ENCODE measurements around the gene CPO. TPM values are rescaled to one million over a fixed set of nuclear protein-coding genes. Genes with fewer than 3 reads are reported as not detected.

The CPO gene
- total RNA-seq, 2 experiments from 2014 or later: not detected

DNA sequence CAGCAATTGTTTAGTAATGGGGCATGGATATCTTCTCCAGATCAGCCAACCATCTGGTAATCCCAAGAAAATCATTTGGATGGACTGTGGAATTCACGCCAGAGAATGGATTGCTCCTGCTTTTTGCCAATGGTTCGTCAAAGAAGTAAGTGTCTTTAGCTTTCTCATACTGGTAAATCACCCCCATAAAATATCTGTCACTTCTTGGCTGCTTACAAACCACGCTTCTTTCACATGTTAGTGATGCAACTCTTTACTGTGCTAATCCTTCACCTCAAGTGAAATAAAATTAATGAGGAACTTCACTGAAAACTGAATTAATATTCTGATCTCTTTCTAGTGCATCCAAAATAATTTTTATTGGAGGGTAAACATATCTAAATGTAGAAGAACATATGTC lies 18.9 kb downstream of the CPO start:
- Mint-ChIP-seq H3K27ac (no peak overlapping the region), H3K9me3 (peaks cover 10% of the 10 kb centered on the region), H3K4me3 (no peak overlapping the region), H3K27me3 (no peaks in the 10 kb centered on the region), H3K4me1 (no peaks in the 10 kb centered on the region), H3K36me3 (no peaks in the 10 kb centered on the region)
- DNase-seq: no peak

DNA sequence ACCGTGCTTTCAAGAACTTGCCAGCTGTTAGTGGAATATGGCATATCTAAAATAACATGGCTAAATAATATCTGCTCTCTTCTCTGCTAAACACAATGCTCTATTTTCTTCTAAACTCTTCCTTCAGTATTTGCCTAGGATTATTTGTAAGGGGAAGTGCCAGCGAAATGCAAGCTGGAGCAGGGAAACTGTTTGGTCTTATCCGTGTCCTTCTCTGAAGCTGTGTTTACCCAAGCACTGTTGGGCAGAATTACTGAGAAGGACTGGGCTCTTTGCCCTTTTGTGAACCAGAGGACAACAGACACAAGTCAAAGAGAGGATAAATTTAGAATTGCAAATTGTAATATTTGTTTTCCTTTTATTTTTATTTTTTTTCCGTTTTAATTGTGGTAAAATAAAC lies 23.6 kb downstream of the CPO start:
- no peaks in the 10 kb centered on the region for H3K9me3 Mint-ChIP-seq
- DNase-seq: no peak
- H3K27me3 Mint-ChIP-seq: no peaks in the 10 kb centered on the region
- no peak overlapping the region for H3K27ac Mint-ChIP-seq
- no peaks in the 10 kb centered on the region for H3K4me1 Mint-ChIP-seq
- H3K4me3 Mint-ChIP-seq: no peak overlapping the region
- H3K36me3 Mint-ChIP-seq: no peaks in the 10 kb centered on the region

- H3K36me3 Mint-ChIP-seq: no peaks in the 10 kb centered on the region
These were observed 29.1 kb downstream of the CPO start for GRCh38 chr2:206968134-206969086.

DNA sequence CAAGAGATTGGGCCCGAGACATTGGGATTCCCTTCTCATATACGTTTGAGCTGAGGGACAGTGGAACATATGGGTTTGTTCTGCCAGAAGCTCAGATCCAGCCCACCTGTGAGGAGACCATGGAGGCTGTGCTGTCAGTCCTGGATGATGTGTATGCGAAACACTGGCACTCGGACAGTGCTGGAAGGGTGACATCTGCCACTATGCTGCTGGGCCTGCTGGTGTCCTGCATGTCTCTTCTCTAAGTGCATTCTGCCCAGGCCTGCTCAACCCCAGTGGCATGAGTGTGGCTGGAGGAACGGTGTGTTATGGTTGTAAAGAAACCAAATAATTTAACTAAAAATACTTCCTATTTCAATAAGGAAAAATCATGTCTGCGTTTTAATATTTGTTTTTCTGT lies 29.9 kb downstream of the CPO start:
- H3K4me3 Mint-ChIP-seq: no peak overlapping the region
- H3K27ac Mint-ChIP-seq: no peak overlapping the region
- H3K4me1 Mint-ChIP-seq: no peaks in the 10 kb centered on the region
- DNase-seq: no peak
- H3K36me3 Mint-ChIP-seq: no peaks in the 10 kb centered on the region
- no peaks in the 10 kb centered on the region for H3K27me3 Mint-ChIP-seq
- H3K9me3 Mint-ChIP-seq: no peaks in the 10 kb centered on the region

More at GRCh38 chr2:206968134-206969086, 29.1 kb downstream of the CPO start:
- no peaks in the 10 kb centered on the region for H3K9me3 Mint-ChIP-seq
- no peak overlapping the region for H3K4me3 Mint-ChIP-seq
- no peaks in the 10 kb centered on the region for H3K27me3 Mint-ChIP-seq
- DNase-seq: no peak
- no peaks in the 10 kb centered on the region for H3K4me1 Mint-ChIP-seq
- no peak overlapping the region for H3K27ac Mint-ChIP-seq

DNA sequence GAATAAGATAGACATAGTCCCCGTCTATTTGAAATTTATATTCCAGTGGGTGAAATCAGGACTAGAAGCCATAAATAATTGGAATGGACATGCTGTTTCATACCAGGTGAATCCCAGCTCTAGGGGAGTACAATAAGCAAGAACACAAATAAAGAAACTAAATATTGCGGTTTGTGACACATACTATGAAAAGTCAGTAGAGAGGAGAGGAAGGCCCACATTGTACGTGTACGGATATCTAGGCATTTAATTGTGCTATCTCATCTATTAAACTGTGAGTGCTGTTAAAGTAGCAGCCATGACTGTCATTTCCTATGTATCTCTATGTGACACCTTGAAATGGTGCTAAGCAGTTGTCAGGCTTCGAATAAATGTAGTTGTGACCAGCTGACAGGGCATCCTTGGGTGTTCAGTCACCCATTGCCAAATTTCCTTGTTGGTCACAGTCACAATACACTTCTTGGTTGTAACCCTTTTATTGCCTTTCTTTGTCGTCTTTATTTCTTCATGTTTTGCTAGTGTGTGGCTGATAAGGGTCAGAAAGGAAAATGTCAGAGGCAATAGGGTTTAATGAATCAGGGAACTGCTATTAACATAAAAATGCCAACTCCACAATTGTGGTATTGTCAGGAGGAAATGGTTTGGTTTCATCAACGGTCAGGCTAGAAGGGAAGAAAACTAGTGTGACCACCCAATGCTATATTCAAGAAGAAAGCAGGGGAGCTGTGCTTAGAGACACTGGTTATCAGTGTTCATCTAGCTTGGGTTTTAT lies 31.5 kb downstream of the CPO start:
- no peaks in the 10 kb centered on the region for H3K9me3 Mint-ChIP-seq
- no peaks in the 10 kb centered on the region for H3K4me1 Mint-ChIP-seq
- peaks cover 6% of the 10 kb centered on the region for H3K27me3 Mint-ChIP-seq
- no peaks in the 10 kb centered on the region for H3K36me3 Mint-ChIP-seq
- DNase-seq: no peak
- no peak overlapping the region for H3K27ac Mint-ChIP-seq
- no peak overlapping the region for H3K4me3 Mint-ChIP-seq

- H3K27ac Mint-ChIP-seq: no peak overlapping the region
- no peaks in the 10 kb centered on the region for H3K9me3 Mint-ChIP-seq
- peaks cover 6% of the 10 kb centered on the region for H3K27me3 Mint-ChIP-seq
- DNase-seq: no peak
- H3K4me3 Mint-ChIP-seq: no peak overlapping the region
- no peaks in the 10 kb centered on the region for H3K36me3 Mint-ChIP-seq
- H3K4me1 Mint-ChIP-seq: no peaks in the 10 kb centered on the region
These were observed 32.5 kb downstream of the CPO start for GRCh38 chr2:206971805-206972204.

GRCh38 chr2:206974551-206974950 lies 35.2 kb downstream of the CPO start:
- H3K9me3 Mint-ChIP-seq: no peaks in the 10 kb centered on the region
- H3K36me3 Mint-ChIP-seq: no peaks in the 10 kb centered on the region
- peaks cover 6% of the 10 kb centered on the region for H3K27me3 Mint-ChIP-seq
- H3K4me3 Mint-ChIP-seq: no peak overlapping the region
- DNase-seq: no peak
- H3K27ac Mint-ChIP-seq: no peak overlapping the region
- H3K4me1 Mint-ChIP-seq: no peaks in the 10 kb centered on the region

DNA sequence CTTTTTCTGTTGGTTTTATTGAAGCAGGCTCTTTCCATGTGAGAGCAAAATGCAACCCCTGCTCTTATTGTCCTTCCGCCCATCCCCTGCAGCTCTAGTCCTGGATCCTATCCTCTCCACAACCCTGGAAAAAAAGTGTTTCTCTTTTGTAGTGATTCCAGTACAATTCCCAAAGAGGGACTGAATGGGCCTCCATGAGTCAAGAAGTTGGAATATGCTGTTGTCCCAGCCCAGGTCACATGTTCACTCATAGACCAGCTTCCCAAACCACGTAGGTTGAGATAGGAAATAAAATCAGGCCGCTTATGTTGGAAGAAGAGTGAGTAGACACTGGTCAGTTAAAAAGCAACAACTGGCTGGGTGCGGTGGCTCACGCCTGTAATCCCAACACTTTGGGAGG lies 39.4 kb downstream of the CPO start:
- Mint-ChIP-seq H3K4me1 (peaks cover 3% of the 10 kb centered on the region), H3K4me3 (no peak overlapping the region), H3K36me3 (no peaks in the 10 kb centered on the region), H3K9me3 (no peaks in the 10 kb centered on the region), H3K27me3 (peaks cover 6% of the 10 kb centered on the region), H3K27ac (no peak overlapping the region)
- DNase-seq: no peak

- no peak overlapping the region for H3K4me3 Mint-ChIP-seq
These were observed 40.0 kb downstream of the CPO start for GRCh38 chr2:206979365-206979764.

GRCh38 chr2:206979922-206980321 lies 40.6 kb downstream of the CPO start:
- no peak overlapping the region for H3K4me3 Mint-ChIP-seq
- H3K36me3 Mint-ChIP-seq: no peaks in the 10 kb centered on the region
- H3K27ac Mint-ChIP-seq: no peak overlapping the region
- H3K27me3 Mint-ChIP-seq: peaks cover 6% of the 10 kb centered on the region
- no peak for DNase-seq
- H3K9me3 Mint-ChIP-seq: no peaks in the 10 kb centered on the region
- peaks cover 8% of the 10 kb centered on the region for H3K4me1 Mint-ChIP-seq

More at GRCh38 chr2:206979365-206979764, 40.0 kb downstream of the CPO start:
- no peaks in the 10 kb centered on the region for H3K36me3 Mint-ChIP-seq
- peaks cover 6% of the 10 kb centered on the region for H3K27me3 Mint-ChIP-seq
- DNase-seq: no peak
- no peaks in the 10 kb centered on the region for H3K9me3 Mint-ChIP-seq
- peaks cover 4% of the 10 kb centered on the region for H3K4me1 Mint-ChIP-seq
- H3K27ac Mint-ChIP-seq: no peak overlapping the region

DNA sequence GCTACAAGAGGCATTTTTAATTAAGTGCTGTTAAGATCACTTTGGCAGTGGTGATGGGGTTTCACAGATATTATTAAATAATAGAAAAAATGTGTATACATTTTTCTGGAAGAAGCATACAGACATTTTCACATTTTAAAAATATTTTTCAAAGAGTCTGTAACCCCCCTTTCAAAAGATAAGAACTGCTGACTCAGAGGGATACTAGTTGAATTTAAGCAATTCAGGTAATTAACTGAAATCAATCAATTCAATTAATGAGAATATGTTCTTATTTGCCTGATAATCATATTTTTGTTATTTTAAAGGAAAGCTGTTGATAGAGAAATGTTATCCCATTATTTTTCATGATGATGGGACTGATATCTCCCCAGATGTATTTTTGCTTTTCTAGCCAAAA lies 41.1 kb downstream of the CPO start:
- Mint-ChIP-seq H3K4me3 (no peak overlapping the region), H3K27ac (no peak overlapping the region), H3K4me1 (peaks cover 12% of the 10 kb centered on the region), H3K27me3 (peaks cover 4% of the 10 kb centered on the region), H3K9me3 (no peaks in the 10 kb centered on the region), H3K36me3 (no peaks in the 10 kb centered on the region)
- no peak for DNase-seq

- no peak overlapping the region for H3K27ac Mint-ChIP-seq
- H3K27me3 Mint-ChIP-seq: no peaks in the 10 kb centered on the region
- no peak overlapping the region for H3K4me3 Mint-ChIP-seq
- DNase-seq: no peak
- H3K36me3 Mint-ChIP-seq: no peaks in the 10 kb centered on the region
- H3K4me1 Mint-ChIP-seq: peaks cover 12% of the 10 kb centered on the region
- peaks cover under 1% of the 10 kb centered on the region for H3K9me3 Mint-ChIP-seq
These were observed 41.9 kb downstream of the CPO start for GRCh38 chr2:206981086-206981674.

DNA sequence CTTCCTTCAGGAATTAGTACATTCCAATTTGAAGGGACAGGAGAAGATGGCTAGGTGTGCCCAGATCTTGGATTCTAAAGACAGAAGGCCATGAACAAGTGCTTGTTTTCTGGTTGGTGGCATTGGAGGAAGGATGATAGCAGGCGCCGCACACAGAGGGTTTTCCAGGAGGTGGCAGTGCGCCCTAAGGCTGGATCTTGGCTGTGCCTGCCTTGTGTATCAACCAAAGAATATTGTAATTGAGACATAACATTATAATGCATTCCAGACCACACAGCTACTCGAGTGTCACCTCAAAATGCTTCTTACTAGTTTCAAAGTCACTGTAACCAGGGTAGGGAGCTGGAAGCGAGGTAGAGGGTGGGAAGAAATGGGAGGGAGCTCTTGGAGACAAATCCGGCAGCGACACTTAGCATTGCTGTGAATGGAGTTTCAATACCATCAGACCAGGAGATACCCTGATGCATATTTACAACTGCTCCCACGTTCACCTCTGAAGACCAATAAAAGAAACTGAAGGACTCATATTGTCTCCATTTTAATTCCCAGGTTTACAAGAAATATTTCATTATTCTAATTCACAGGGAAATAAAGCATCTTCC lies 42.5 kb downstream of the CPO start:
- Mint-ChIP-seq H3K36me3 (no peaks in the 10 kb centered on the region), H3K27me3 (no peaks in the 10 kb centered on the region), H3K9me3 (peaks cover 2% of the 10 kb centered on the region), H3K4me3 (no peak overlapping the region), H3K27ac (no peak overlapping the region), H3K4me1 (peaks cover 18% of the 10 kb centered on the region)
- DNase-seq: peak; percentile 43

DNA sequence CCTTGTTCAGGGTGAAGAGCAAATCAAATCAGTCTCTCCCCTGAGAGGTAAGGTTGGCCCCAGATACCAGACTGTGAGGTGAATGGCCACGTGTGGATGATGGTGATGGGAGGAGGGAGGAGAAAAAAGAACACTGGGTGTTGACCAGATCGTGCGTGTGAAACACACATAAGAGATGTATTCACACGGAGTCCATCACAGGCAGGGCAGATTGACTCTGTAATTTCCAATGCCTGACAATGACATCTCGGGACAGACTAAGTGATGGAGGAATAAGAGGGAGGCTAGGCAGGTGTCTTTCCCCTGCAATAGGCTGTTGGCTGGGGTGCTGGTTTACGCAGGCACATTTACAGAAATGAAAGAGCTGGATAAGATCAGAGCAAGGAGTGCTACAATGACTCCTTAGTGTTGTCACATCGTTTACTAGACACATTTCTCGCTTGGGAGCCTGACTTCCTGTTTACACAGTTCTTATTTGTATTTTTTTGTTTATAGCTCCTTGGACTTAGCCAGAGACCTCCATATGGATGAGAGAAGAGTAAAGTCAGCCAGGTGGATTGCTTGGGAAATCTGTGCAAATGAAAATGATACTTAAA lies 43.1 kb downstream of the CPO start:
- Mint-ChIP-seq H3K9me3 (peaks cover 2% of the 10 kb centered on the region), H3K27ac (no peak overlapping the region), H3K36me3 (no peaks in the 10 kb centered on the region), H3K27me3 (no peaks in the 10 kb centered on the region), H3K4me1 (peaks cover 24% of the 10 kb centered on the region), H3K4me3 (no peak overlapping the region)
- no peak for DNase-seq
